Neuron (in vitro differentiated cells): Measurements from ENCODE around the gene GLIS1.

Experiments
- H2AFZ ChIP-seq: one replicate; pipeline ENCODE4 v1.6.1; 2013; ENCODE audit warnings: low read depth, mild to moderate bottlenecking, inconsistent platforms, low read length, moderate library complexity
- H3K27me3 ChIP-seq: one replicate; pipeline ENCODE4 v1.6.1; 2013; ENCODE audit warnings: low read length; ENCODE audit not compliant: insufficient read depth
- H3K36me3 ChIP-seq: one replicate; pipeline ENCODE4 v1.6.1; 2013; ENCODE audit warnings: low read length; ENCODE audit not compliant: insufficient read depth
- H3K4me1 ChIP-seq: one replicate; pipeline ENCODE4 v1.6.1; 2013; ENCODE audit warnings: low read length; ENCODE audit not compliant: insufficient read depth
- H3K4me3 ChIP-seq: 2 replicates; pipeline ENCODE4 v1.5.1; 2013; ENCODE audit warnings: mild to moderate bottlenecking, low read length, moderate library complexity
- H3K9me3 ChIP-seq: one replicate; pipeline ENCODE4 v1.6.1; 2013; ENCODE audit warnings: low read length

GLIS1 gene

GRCh38 chr1:53499257-53500203 lies 239.4 kb downstream of the GLIS1 start:
- Histone ChIP-seq H3K4me3 (no peak overlapping the region), H3K9me3 (no peaks in the 10 kb centered on the region), H3K36me3 (no peaks in the 10 kb centered on the region), H3K4me1 (peaks cover 13% of the 10 kb centered on the region), H2AFZ (no peak overlapping the region), H3K27me3 (no peaks in the 10 kb centered on the region)

- Histone ChIP-seq H3K4me1 (peaks cover 8% of the 10 kb centered on the region), H3K27me3 (no peaks in the 10 kb centered on the region)
These were observed 240.3 kb downstream of the GLIS1 start for GRCh38 chr1:53498555-53499131.

GRCh38 chr1:53495633-53496345 lies 243.2 kb downstream of the GLIS1 start:
- Histone ChIP-seq H3K36me3 (no peaks in the 10 kb centered on the region), H3K4me1 (no peaks in the 10 kb centered on the region), H3K9me3 (no peaks in the 10 kb centered on the region), H2AFZ (no peak overlapping the region), H3K27me3 (no peaks in the 10 kb centered on the region), H3K4me3 (no peak overlapping the region)

More at GRCh38 chr1:53498555-53499131, 240.3 kb downstream of the GLIS1 start:
- Histone ChIP-seq H2AFZ (no peak overlapping the region), H3K4me3 (no peak overlapping the region), H3K36me3 (no peaks in the 10 kb centered on the region), H3K9me3 (no peaks in the 10 kb centered on the region)

DNA sequence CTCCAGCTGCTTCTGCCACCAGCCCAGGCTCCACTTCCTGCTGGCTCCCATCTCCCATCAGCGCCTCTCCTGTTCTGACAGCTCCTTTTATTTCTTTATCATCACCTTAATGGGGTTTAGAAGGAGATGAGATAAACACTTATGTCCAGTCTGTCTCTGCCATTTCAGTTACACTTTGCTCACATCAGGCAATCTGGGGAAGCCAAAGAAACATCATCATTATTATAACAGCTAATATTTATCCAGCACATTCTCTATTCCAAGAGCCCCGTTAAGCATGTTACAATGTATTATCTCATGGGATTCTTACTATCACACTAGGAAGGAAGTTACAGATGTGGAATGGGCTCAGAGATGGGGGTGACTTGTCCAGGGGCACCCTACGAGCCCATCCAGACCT lies 248.6 kb downstream of the GLIS1 start:
- peaks cover 2% of the 10 kb centered on the region for H3K27me3 ChIP-seq
- H3K36me3 ChIP-seq = no peaks in the 10 kb centered on the region
- H3K4me1 ChIP-seq = no peaks in the 10 kb centered on the region
- H3K9me3 ChIP-seq = no peaks in the 10 kb centered on the region
- H2AFZ ChIP-seq = no peak overlapping the region
- no peak overlapping the region for H3K4me3 ChIP-seq

GRCh38 chr1:53486395-53487026 lies 252.5 kb downstream of the GLIS1 start:
- Histone ChIP-seq H3K4me1 (no peaks in the 10 kb centered on the region), H3K4me3 (no peak overlapping the region), H2AFZ (no peak overlapping the region), H3K9me3 (no peaks in the 10 kb centered on the region), H3K27me3 (peaks cover 8% of the 10 kb centered on the region), H3K36me3 (no peaks in the 10 kb centered on the region)

- peaks cover 8% of the 10 kb centered on the region for H3K27me3 ChIP-seq
- no peak overlapping the region for H3K4me3 ChIP-seq
- H3K4me1 ChIP-seq = no peaks in the 10 kb centered on the region
- H3K9me3 ChIP-seq = no peaks in the 10 kb centered on the region
- H3K36me3 ChIP-seq = no peaks in the 10 kb centered on the region
- no peak overlapping the region for H2AFZ ChIP-seq
These were observed 253.2 kb downstream of the GLIS1 start for GRCh38 chr1:53485478-53486394.

- peaks cover 8% of the 10 kb centered on the region for H3K27me3 ChIP-seq
- no peaks in the 10 kb centered on the region for H3K4me1 ChIP-seq
- H3K36me3 ChIP-seq = no peaks in the 10 kb centered on the region
These were observed 254.1 kb downstream of the GLIS1 start for GRCh38 chr1:53484705-53485477.

GRCh38 chr1:53483656-53484055 lies 255.3 kb downstream of the GLIS1 start:
- H3K4me1 ChIP-seq = no peaks in the 10 kb centered on the region
- H3K36me3 ChIP-seq = no peaks in the 10 kb centered on the region
- no peaks in the 10 kb centered on the region for H3K9me3 ChIP-seq
- H3K4me3 ChIP-seq = no peak overlapping the region
- no peak overlapping the region for H2AFZ ChIP-seq
- peaks cover 8% of the 10 kb centered on the region for H3K27me3 ChIP-seq

More at GRCh38 chr1:53484705-53485477, 254.1 kb downstream of the GLIS1 start:
- H2AFZ ChIP-seq = no peak overlapping the region
- no peak overlapping the region for H3K4me3 ChIP-seq
- H3K9me3 ChIP-seq = no peaks in the 10 kb centered on the region

DNA sequence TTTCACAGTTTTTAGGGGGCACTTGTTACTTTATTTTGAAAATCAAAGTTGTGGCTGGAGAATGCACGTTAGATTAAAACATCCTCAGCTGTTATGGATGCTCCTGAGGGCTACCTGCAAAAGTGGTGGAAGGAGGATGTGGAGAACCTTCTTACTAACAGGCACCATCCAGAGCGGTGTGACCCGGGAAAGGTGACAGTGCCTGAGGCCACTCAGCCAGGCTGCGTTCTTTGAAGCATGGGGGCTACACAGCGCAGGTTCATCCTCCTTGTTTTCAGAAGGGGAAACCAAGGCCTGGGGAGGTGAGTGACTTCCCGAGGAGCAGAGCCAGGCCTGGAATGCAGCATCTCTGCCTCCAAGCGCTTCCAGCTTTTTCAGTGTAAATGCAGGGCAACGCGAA lies 255.8 kb downstream of the GLIS1 start:
- no peak overlapping the region for H3K4me3 ChIP-seq
- peaks cover 8% of the 10 kb centered on the region for H3K27me3 ChIP-seq
- H2AFZ ChIP-seq = no peak overlapping the region
- no peaks in the 10 kb centered on the region for H3K9me3 ChIP-seq
- no peaks in the 10 kb centered on the region for H3K4me1 ChIP-seq
- H3K36me3 ChIP-seq = no peaks in the 10 kb centered on the region

DNA sequence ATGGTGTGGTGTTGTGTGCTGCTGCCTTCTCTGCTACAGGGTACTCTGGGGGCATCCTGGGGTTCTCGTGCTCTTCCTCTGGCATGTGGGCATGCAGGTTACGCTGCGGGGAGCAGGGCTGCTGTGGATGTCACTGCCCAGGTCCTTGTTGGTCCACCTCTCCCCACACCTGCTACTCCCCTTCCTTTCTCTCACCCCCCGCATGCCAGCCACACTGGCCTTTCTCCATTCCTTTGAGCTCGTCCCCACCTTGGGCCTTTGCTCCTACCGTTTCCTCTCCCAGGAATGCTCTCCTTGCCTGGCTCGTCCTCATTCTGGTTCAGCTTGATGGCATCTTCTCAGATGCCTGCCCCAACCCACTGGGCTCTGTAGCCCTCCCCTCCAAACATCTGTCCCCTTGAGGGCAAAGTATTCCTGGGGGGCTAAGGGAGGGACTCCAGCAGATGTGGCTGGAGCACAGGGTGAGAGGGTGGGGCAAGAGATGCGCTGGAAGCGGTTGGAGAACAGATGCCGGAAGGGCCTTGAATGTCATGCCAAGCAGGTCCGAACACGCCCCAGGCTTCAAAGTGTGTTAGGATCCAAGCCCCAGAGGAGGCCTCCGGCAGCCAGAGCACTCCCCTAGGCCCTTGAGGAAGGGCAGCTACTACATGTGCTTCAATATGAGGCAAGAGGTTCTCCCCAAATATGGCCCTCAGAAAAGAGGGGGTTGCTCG lies 256.4 kb downstream of the GLIS1 start:
- no peaks in the 10 kb centered on the region for H3K9me3 ChIP-seq
- no peaks in the 10 kb centered on the region for H3K36me3 ChIP-seq
- no peak overlapping the region for H2AFZ ChIP-seq
- peaks cover 8% of the 10 kb centered on the region for H3K27me3 ChIP-seq
- no peaks in the 10 kb centered on the region for H3K4me1 ChIP-seq
- H3K4me3 ChIP-seq = no peak overlapping the region

DNA sequence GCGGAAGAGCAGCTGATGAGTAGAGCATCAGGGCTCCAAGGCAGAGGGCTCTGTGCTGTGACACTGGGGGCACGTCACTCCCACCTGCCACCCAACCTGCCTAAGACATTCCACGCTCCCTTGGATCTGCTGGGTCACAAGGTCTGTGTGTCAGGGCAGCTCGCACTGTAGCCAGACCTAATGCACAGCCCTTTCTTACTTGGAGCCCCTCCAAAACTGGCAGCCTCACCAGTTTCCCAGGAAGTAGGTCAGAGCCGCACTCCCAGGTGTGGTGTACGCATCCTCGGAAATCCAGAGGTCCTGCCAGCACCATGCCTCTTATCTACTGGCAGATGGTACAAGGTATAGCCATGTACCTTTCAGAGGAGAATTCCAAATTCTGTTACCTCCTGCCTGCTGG lies 257.5 kb downstream of the GLIS1 start:
- Histone ChIP-seq H3K4me3 (no peak overlapping the region), H2AFZ (no peak overlapping the region), H3K9me3 (no peaks in the 10 kb centered on the region), H3K36me3 (no peaks in the 10 kb centered on the region), H3K27me3 (peaks cover 6% of the 10 kb centered on the region), H3K4me1 (no peaks in the 10 kb centered on the region)
